ENCODE results near the gene PPP1R14C.

Gene PPP1R14C

DNA sequence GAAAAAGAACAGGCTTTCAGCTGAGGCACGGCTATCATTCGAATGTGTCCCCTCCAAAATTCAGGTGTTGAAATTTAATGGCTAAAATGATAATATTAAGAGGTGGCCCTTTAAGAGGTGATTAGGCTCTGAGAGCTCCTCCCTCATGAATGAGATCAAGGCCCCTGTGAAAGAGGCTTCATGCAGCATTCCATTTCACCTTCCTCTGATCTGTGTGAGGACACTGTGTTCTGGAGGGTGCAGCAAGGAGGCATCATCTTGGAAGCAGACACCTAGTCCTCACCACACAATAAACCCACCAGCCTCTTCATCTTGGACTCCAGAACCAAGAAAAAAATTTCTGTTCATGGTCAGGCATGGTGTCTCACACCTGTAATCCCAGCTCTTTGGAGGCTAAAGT lies 56.4 kb downstream of the PPP1R14C start:
- Histone ChIP-seq H3K9me3 (ENCODE audit: control insufficient read depth in 1 of 2, low read length in 2 of 2) (no peaks in the 10 kb centered on the region), H3K4me1 (ENCODE audit: control insufficient read depth in 1 of 2, insufficient read depth in 2 of 2, low read length in 2 of 2) (peaks cover 0 to 4% of the 10 kb centered on the region in 2 donors), H3K27ac (ENCODE audit: low read length) (no peak overlapping the region), H3K27me3 (ENCODE audit: low read depth, low read length) (no peaks in the 10 kb centered on the region), H3K36me3 (ENCODE audit: control insufficient read depth in 1 of 2, insufficient read depth in 2 of 2, low read length in 2 of 2) (no peaks in the 10 kb centered on the region), H3K4me3 (ENCODE audit: low read depth in 1 of 2, low read length in 2 of 2) (no peak overlapping the region)

DNA sequence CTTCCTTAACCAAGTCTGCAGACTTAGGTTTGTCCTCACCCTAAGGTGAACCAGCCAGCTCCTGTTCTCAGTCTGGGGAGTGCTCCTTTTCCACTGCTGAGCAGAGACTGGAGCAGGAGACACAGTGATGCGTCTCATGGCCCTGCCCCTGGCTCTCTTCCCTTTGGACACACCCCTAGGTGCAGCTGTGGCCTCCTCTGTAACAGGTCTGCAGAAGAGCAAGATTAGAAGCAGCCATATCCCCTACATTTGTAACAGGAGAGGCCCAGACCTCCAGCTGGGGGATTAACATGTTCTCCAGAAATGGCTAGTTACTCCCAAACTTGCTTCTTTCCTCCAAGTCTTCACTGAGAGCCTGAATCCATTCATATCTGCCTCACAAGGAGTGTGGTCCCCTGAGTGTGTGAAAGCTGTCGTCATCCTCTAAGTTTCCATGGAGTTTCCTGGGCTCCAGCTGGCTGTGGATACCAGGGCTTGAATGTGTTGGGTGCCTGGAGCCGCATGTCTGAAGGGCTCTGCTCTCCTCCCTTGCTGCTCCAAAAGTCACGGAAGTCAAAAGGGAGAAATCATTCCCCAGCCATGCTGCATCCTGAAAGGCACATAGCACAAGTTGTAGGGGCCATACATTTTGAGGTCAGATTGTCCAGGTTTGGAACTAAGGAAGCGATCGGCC lies 57.7 kb downstream of the PPP1R14C start:
- Histone ChIP-seq H3K27ac (ENCODE audit: low read length) (peak overlapping the region; percentile 16), H3K27me3 (ENCODE audit: low read depth, low read length) (no peaks in the 10 kb centered on the region), H3K4me1 (ENCODE audit: control insufficient read depth in 1 of 2, insufficient read depth in 2 of 2, low read length in 2 of 2) (peaks cover 0 to 4% of the 10 kb centered on the region in 2 donors), H3K4me3 (ENCODE audit: low read depth in 1 of 2, low read length in 2 of 2) (no peak overlapping the region), H3K36me3 (ENCODE audit: control insufficient read depth in 1 of 2, insufficient read depth in 2 of 2, low read length in 2 of 2) (no peaks in the 10 kb centered on the region), H3K9me3 (ENCODE audit: control insufficient read depth in 1 of 2, low read length in 2 of 2) (no peaks in the 10 kb centered on the region)

DNA sequence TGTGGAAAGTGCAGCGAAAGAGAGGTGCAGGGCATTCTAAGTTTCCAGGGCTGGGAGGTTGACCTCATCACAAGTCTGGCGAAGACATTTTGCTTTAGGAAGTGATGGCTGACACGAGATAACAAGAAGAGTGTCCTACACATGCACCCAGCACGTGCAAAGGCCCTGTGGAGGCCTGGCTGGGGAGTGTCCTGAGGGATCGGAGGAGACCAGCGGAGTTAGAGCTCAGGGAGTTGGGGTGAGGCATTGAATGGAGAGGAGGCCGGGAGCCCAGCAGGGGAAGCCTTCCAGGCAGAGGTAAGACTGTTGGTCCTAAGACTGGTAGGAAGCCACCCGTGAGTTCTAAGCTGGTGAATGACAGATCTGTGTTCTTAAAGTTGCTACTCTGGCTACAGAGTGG lies 58.4 kb downstream of the PPP1R14C start:
- Histone ChIP-seq H3K9me3 (ENCODE audit: control insufficient read depth in 1 of 2, low read length in 2 of 2) (no peaks in the 10 kb centered on the region), H3K4me3 (ENCODE audit: low read depth in 1 of 2, low read length in 2 of 2) (no peak overlapping the region), H3K4me1 (ENCODE audit: control insufficient read depth in 1 of 2, insufficient read depth in 2 of 2, low read length in 2 of 2) (peaks cover 0 to 4% of the 10 kb centered on the region in 2 donors), H3K27me3 (ENCODE audit: low read depth, low read length) (no peaks in the 10 kb centered on the region), H3K36me3 (ENCODE audit: control insufficient read depth in 1 of 2, insufficient read depth in 2 of 2, low read length in 2 of 2) (no peaks in the 10 kb centered on the region), H3K27ac (ENCODE audit: low read length) (peak overlapping the region; percentile 68)

DNA sequence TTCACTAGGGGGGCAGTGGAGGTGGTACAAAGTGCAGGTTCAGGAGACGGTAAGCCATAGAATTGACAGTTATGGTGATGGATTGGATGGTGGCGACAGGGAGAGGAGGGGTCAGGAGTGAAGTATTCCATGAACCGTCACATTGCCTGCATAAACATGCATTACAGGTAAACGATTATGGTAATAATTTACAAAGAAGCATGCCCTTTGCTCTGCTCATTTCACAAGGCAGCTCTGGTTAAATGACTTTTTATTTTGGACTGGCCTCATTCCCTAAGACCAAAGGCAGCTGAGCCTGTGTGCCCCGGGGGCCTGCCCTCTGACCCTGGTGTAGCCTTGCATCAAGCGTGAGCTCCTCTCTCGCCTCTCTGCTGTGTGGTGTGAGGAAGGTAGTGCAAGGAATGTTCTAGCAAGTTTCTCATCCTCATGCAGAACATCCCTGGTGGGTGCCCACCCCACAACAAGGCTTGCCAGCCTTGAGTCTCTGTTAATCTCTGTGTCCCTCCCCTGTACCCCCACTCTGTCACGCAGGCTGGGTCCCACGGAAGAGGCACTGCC lies 59.0 kb downstream of the PPP1R14C start:
- Histone ChIP-seq H3K27me3 (ENCODE audit: low read depth, low read length) (no peaks in the 10 kb centered on the region), H3K36me3 (ENCODE audit: control insufficient read depth in 1 of 2, insufficient read depth in 2 of 2, low read length in 2 of 2) (no peaks in the 10 kb centered on the region), H3K4me3 (ENCODE audit: low read depth in 1 of 2, low read length in 2 of 2) (no peak overlapping the region), H3K27ac (ENCODE audit: low read length) (peak overlapping the region; percentile 19), H3K9me3 (ENCODE audit: control insufficient read depth in 1 of 2, low read length in 2 of 2) (no peaks in the 10 kb centered on the region), H3K4me1 (ENCODE audit: control insufficient read depth in 1 of 2, insufficient read depth in 2 of 2, low read length in 2 of 2) (peaks cover 0 to 4% of the 10 kb centered on the region in 2 donors)

DNA sequence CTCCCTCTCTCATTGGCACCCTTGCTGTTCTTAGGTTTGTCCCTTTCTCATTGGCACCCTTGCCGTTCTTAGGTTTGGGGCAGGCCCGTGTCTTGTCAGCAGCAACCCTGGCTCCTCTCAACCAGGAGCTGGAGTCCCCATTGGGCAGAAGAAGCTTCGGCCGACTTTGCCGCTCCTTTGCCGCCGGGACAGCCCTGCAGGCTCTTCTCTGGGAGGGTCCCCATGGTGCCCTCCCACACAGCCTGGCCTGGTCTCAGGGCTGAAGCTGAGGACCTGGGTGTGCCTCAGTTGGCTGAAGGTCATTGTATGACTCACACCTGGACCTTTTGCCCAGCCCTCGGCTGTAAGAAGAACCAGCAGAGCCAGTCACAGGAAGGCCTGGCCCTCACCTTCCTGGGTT lies 59.6 kb downstream of the PPP1R14C start:
- peak overlapping the region; percentile 67 for H3K27ac ChIP-seq (ENCODE audit: low read length)
- H3K4me1 ChIP-seq (ENCODE audit: control insufficient read depth in 1 of 2, insufficient read depth in 2 of 2, low read length in 2 of 2) = peaks cover 0 to 4% of the 10 kb centered on the region in 2 donors
- H3K9me3 ChIP-seq (ENCODE audit: control insufficient read depth in 1 of 2, low read length in 2 of 2) = no peaks in the 10 kb centered on the region
- H3K36me3 ChIP-seq (ENCODE audit: control insufficient read depth in 1 of 2, insufficient read depth in 2 of 2, low read length in 2 of 2) = no peaks in the 10 kb centered on the region
- no peak overlapping the region for H3K4me3 ChIP-seq (ENCODE audit: low read depth in 1 of 2, low read length in 2 of 2)
- H3K27me3 ChIP-seq (ENCODE audit: low read depth, low read length) = no peaks in the 10 kb centered on the region

DNA sequence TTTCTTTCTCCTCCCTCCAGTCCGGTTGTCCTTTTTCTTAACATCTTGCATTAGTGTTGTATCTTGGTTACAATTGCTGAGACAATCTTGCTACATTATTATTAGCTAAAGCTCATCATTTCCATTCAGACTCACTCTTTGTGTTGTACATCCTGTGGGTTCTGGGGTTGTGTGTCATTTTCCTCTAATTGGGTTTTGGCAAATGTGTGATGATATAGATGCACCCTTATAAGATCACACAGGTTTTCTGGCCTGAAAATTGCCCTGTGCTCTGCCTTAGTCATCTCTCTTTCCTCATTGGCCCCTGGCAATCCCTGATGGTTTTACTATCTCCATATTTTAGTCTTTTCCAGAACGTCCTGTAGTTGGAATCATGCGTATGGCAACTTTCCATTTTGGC lies 60.1 kb downstream of the PPP1R14C start:
- Histone ChIP-seq H3K27me3 (ENCODE audit: low read depth, low read length) (no peaks in the 10 kb centered on the region), H3K27ac (ENCODE audit: low read length) (peak overlapping the region; percentile 67), H3K4me1 (ENCODE audit: control insufficient read depth in 1 of 2, insufficient read depth in 2 of 2, low read length in 2 of 2) (peaks cover 0 to 4% of the 10 kb centered on the region in 2 donors), H3K36me3 (ENCODE audit: control insufficient read depth in 1 of 2, insufficient read depth in 2 of 2, low read length in 2 of 2) (no peaks in the 10 kb centered on the region), H3K4me3 (ENCODE audit: low read depth in 1 of 2, low read length in 2 of 2) (no peak overlapping the region), H3K9me3 (ENCODE audit: control insufficient read depth in 1 of 2, low read length in 2 of 2) (no peaks in the 10 kb centered on the region)

DNA sequence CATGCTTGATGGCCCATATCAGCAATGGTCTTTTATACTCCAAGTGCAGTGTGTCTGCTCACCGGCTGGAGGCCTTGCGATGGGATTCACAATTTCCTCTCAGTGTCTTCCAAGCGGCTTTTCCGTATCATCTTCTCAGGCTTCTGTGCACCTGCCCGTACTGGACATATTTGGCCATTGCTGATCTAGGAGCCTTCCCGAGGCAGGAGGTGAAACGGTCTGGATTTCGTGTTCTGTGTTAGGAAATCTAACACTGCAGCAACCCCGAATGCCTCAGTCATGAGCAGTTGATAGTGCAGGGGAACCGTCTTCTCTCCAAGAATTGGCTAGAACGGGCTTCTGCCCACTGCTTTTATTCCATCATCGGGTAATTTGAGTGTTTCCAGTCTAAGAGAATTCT lies 60.5 kb downstream of the PPP1R14C start:
- H3K27ac ChIP-seq (ENCODE audit: low read length) = peak overlapping the region; percentile 67
- no peaks in the 10 kb centered on the region for H3K9me3 ChIP-seq (ENCODE audit: control insufficient read depth in 1 of 2, low read length in 2 of 2)
- H3K36me3 ChIP-seq (ENCODE audit: control insufficient read depth in 1 of 2, insufficient read depth in 2 of 2, low read length in 2 of 2) = no peaks in the 10 kb centered on the region
- no peaks in the 10 kb centered on the region for H3K27me3 ChIP-seq (ENCODE audit: low read depth, low read length)
- H3K4me3 ChIP-seq (ENCODE audit: low read depth in 1 of 2, low read length in 2 of 2) = no peak overlapping the region
- H3K4me1 ChIP-seq (ENCODE audit: control insufficient read depth in 1 of 2, insufficient read depth in 2 of 2, low read length in 2 of 2) = peaks cover 0 to 4% of the 10 kb centered on the region in 2 donors

DNA sequence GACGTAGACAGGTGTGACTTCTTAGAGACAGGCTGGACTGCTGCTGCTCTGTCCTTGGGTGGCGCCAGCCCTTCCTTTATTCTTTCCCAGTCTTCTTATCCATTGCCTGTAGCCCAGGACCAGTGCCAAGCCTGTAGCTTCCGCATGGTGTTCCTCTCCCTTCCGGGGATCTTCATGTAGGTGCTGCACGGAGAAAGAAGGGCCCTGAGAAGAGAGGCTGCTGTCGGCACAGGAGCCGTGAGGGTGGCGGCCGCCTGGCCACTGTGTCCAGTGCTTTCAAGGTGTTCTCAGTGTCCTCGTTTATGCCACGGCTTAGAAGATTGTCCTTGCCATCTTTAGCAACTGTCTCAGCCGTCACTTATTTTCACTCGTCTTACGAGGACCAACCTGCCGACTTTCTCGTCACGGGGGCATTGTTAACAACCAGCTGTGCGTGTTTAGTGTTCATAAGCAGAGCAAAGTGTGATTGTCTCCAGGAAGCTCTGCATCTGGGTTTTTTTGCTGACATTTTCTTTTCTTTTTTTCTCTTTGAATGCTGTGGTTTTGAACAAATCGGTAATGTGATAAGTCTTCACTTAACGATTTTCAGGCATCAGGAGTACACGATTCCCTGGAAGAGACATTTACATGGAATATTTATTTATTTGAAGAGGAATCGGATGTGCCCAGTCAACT lies 61.2 kb downstream of the PPP1R14C start:
- Histone ChIP-seq H3K4me3 (ENCODE audit: low read depth in 1 of 2, low read length in 2 of 2) (no peak overlapping the region), H3K4me1 (ENCODE audit: control insufficient read depth in 1 of 2, insufficient read depth in 2 of 2, low read length in 2 of 2) (peaks cover 0 to 4% of the 10 kb centered on the region in 2 donors), H3K27ac (ENCODE audit: low read length) (no peak overlapping the region)

DNA sequence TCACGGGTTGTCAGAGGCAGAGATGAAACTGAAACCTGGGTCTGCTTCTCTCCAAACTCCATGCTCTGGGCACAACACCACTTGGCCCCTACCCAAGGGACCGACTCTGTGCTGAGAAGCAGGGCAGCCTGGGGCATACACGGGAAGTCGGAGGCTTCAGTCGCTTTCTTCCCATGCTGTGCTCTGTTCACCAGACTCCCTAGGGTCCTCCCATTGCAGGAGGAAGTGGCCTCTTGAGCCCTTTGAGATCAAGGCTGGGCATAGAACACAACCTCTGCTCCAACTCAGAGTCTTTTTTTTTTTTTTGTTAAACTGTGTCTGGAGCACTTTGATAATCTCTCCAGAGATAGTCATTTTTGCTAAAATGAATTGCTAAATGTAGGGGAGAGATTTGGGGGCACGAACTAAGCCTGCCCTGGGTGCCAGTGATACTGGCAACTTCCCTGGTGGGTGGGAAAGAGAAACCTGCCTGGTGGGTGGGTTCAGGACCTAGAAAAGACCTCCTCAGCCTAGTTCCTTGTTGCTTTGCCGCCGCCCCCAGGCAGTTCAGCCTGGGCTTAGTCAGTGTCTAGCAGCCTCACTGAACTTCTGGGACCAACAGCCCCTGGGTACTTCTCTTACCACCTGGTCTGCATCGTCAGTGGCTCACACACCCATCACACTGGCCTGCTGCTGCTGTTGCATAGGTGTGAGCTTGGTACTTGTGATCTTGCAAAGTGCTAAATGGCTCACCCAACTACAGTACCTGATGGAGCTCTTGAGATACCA lies 62.0 kb downstream of the PPP1R14C start:
- H3K27me3 ChIP-seq (ENCODE audit: low read depth, low read length) = no peaks in the 10 kb centered on the region
- no peaks in the 10 kb centered on the region for H3K9me3 ChIP-seq (ENCODE audit: control insufficient read depth in 1 of 2, low read length in 2 of 2)
- H3K27ac ChIP-seq (ENCODE audit: low read length) = no peak overlapping the region
- H3K4me1 ChIP-seq (ENCODE audit: control insufficient read depth in 1 of 2, insufficient read depth in 2 of 2, low read length in 2 of 2) = peaks cover 0 to 4% of the 10 kb centered on the region in 2 donors
- no peaks in the 10 kb centered on the region for H3K36me3 ChIP-seq (ENCODE audit: control insufficient read depth in 1 of 2, insufficient read depth in 2 of 2, low read length in 2 of 2)
- H3K4me3 ChIP-seq (ENCODE audit: low read depth in 1 of 2, low read length in 2 of 2) = no peak overlapping the region

More for the DNA sequence above, 61.2 kb downstream of the PPP1R14C start:
- H3K36me3 ChIP-seq (ENCODE audit: control insufficient read depth in 1 of 2, insufficient read depth in 2 of 2, low read length in 2 of 2) = no peaks in the 10 kb centered on the region
- H3K27me3 ChIP-seq (ENCODE audit: low read depth, low read length) = no peaks in the 10 kb centered on the region
- no peaks in the 10 kb centered on the region for H3K9me3 ChIP-seq (ENCODE audit: control insufficient read depth in 1 of 2, low read length in 2 of 2)

DNA sequence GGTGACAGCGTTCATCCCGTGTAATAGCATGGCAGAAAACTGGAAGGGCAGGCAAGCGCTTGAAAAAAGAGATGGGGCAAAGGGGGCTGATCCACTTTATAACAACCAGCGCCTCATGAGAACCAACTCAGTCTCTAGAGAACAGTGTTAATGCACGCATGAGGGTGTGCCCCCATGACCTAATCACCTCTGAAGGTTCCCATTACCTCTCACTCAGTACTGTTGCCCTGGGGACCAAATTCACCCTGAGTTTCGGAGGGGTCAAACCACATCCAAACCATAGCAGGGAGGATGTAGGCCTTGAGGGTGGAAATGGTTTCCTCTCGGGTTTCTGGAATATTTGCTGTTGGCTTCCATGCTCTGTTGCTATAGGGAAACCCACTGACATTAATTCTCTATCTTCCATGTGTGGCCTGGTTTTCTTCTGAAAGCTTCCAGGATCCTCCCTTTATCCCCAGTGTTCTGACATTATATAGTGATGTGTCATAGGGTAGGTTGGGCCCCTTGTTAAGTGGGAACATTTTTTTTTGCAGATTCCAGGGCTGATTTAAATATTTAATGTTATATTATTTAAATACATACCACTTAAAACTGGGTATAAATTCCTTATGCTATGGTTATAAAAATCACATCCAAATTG lies 65.2 kb downstream of the PPP1R14C start:
- Histone ChIP-seq H3K4me3 (ENCODE audit: low read depth in 1 of 2, low read length in 2 of 2) (no peak overlapping the region), H3K36me3 (ENCODE audit: control insufficient read depth in 1 of 2, insufficient read depth in 2 of 2, low read length in 2 of 2) (no peaks in the 10 kb centered on the region), H3K9me3 (ENCODE audit: control insufficient read depth in 1 of 2, low read length in 2 of 2) (no peaks in the 10 kb centered on the region), H3K27me3 (ENCODE audit: low read depth, low read length) (no peaks in the 10 kb centered on the region), H3K4me1 (ENCODE audit: control insufficient read depth in 1 of 2, insufficient read depth in 2 of 2, low read length in 2 of 2) (peaks cover 0 to 1% of the 10 kb centered on the region in 2 donors), H3K27ac (ENCODE audit: low read length) (no peak overlapping the region)
